Measurements from ENCODE around the gene PLA2G4C. TPM values are rescaled to one million over a fixed set of nuclear protein-coding genes. Genes with fewer than 3 reads are reported as not detected.
A peak's percentile ranks its signal among the peaks of the same experiment; 100 is the strongest.

The PLA2G4C gene, protein sequence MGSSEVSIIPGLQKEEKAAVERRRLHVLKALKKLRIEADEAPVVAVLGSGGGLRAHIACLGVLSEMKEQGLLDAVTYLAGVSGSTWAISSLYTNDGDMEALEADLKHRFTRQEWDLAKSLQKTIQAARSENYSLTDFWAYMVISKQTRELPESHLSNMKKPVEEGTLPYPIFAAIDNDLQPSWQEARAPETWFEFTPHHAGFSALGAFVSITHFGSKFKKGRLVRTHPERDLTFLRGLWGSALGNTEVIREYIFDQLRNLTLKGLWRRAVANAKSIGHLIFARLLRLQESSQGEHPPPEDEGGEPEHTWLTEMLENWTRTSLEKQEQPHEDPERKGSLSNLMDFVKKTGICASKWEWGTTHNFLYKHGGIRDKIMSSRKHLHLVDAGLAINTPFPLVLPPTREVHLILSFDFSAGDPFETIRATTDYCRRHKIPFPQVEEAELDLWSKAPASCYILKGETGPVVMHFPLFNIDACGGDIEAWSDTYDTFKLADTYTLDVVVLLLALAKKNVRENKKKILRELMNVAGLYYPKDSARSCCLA
- total RNA-seq, result 1.5 and 4.5 TPM in 2 replicates
- 4.3 and 5.5 TPM in 2 replicates for polyA plus RNA-seq

DNA sequence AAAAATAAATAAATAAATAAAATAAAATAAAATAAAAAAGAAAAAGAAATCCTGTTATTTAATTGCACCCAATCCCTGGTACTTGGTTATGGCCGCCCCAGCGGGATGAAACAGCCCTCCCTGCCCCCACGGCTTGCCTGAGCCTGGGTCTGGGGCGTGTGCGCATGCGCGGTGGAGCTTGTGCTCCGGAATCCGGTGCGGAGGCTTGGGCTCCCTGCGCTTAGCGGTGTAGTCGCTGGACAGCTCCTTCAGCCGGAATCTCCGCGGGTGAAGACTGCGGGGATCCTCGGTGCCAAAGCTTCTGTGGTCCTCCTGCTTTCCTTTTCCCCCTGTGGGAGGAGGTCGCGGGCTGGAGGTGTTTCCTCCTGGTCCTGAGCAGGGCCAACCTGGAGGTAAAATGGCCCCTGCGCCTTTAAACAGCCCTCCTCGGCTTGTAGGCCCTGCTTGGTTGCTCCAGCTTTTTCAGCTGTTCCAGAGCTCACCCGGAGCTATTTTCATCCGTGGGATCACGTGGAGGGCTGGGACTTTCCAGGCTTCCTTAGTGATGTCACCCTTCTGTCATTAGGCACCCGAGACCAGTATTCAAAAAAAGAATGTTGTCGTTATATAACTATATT is at the start of gene PLA2G4C:
PLA2G4C (minus strand) TSS at position 468 of the 617 bp plus-strand sequence. CDS start 4,288 bp downstream, outside the sequence.
- no peaks in the 10 kb centered on the region for H3K9me3 ChIP-seq (ENCODE audit: low read depth)
- H3K4me3 ChIP-seq, result peak within 1 kb of the TSS; percentile 32
- no peaks in the 10 kb centered on the region for H3K27me3 ChIP-seq
- TF ChIP-seq, protein P1, sequence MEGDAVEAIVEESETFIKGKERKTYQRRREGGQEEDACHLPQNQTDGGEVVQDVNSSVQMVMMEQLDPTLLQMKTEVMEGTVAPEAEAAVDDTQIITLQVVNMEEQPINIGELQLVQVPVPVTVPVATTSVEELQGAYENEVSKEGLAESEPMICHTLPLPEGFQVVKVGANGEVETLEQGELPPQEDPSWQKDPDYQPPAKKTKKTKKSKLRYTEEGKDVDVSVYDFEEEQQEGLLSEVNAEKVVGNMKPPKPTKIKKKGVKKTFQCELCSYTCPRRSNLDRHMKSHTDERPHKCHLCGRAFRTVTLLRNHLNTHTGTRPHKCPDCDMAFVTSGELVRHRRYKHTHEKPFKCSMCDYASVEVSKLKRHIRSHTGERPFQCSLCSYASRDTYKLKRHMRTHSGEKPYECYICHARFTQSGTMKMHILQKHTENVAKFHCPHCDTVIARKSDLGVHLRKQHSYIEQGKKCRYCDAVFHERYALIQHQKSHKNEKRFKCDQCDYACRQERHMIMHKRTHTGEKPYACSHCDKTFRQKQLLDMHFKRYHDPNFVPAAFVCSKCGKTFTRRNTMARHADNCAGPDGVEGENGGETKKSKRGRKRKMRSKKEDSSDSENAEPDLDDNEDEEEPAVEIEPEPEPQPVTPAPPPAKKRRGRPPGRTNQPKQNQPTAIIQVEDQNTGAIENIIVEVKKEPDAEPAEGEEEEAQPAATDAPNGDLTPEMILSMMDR (IDR thresholded peaks at IDR 0.05; ENCODE audit: low read depth, low read length), result no peak
- no peaks in the 10 kb centered on the region for H3K36me3 ChIP-seq
- peaks cover 6% of the 10 kb centered on the region for H3K4me1 ChIP-seq (ENCODE audit: low read depth)
- peak within 1 kb of the TSS; percentile 95 for H3K27ac ChIP-seq
- DNase-seq (ENCODE audit: low read depth in 1 of 2, low spot score in 1 of 2), result peak; percentile 95 to 96

DNA sequence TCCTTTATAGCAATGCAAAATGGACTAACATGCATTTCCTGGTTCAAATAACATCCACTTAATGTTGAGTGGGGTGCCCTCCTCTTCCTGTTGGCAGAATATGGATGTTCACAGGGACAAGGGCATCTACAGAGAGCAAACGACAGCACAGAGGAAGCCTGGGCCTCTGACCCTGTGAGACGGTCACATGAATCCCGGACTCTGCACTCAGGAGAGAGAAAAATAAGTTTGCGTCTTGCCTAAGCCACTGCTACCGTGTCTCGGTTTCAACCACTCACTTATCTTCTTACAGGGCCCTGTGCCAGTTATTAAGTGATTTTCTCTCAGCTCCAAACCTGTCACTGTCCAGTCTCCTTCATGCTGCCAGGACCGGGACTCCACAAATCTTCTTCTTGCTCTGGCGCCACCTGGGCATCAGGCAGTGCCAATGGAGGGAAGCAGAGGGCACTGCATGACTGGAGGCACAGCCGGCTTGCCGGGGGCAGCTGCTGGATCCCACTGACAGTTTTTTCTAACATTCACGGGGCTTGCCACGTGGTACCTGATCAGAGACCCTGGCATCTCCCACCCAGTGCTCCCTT is 47.7 kb upstream of the PLA2G4C start:
- TF ChIP-seq, protein P1 (IDR thresholded peaks at IDR 0.05; ENCODE audit: low read depth, low read length), result no peak
- Histone ChIP-seq H3K27me3 (no peaks in the 10 kb centered on the region), H3K4me3 (no peak overlapping the region), H3K4me1 (ENCODE audit: low read depth) (no peaks in the 10 kb centered on the region), H3K9me3 (ENCODE audit: low read depth) (no peaks in the 10 kb centered on the region), H3K27ac (no peak overlapping the region), H3K36me3 (no peaks in the 10 kb centered on the region)
- no peak for DNase-seq (ENCODE audit: low read depth in 1 of 2, low spot score in 1 of 2)

DNA sequence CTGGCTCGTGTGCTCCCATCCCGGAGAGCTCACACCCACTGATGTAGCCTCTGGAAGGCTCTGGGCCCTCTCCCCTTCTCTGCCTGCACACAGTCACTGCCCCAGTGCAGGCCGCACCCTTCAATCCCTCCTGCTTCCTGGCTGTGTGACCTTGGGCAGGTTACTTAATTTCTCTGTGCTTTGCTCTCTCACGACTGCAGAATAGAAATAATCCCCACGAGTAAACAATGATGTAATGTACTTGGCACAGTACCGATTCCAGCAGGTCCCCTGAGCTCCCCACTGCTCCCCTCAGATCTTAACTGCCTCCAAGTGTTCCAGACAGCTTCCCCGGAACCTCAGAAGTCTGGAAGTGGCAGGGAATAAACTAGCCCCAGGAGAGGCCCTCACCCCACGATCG is 43.4 kb upstream of the PLA2G4C start:
- no peak for DNase-seq (ENCODE audit: low read depth in 1 of 2, low spot score in 1 of 2)
- H3K36me3 ChIP-seq, result peaks cover 4% of the 10 kb centered on the region
- TF ChIP-seq, protein P1 (IDR thresholded peaks at IDR 0.05; ENCODE audit: low read depth, low read length), result no peak
- no peak overlapping the region for H3K4me3 ChIP-seq
- H3K9me3 ChIP-seq (ENCODE audit: low read depth), result no peaks in the 10 kb centered on the region
- H3K27me3 ChIP-seq, result no peaks in the 10 kb centered on the region
- no peak overlapping the region for H3K27ac ChIP-seq
- H3K4me1 ChIP-seq (ENCODE audit: low read depth), result no peaks in the 10 kb centered on the region

- Histone ChIP-seq H3K9me3 (ENCODE audit: low read depth) (no peaks in the 10 kb centered on the region), H3K27ac (no peak overlapping the region), H3K27me3 (no peaks in the 10 kb centered on the region), H3K4me1 (ENCODE audit: low read depth) (no peaks in the 10 kb centered on the region), H3K4me3 (no peak overlapping the region), H3K36me3 (peaks cover 4% of the 10 kb centered on the region)
- peak; percentile 62 to 68 for DNase-seq (ENCODE audit: low read depth in 1 of 2, low spot score in 1 of 2)
- TF ChIP-seq, protein P1 (IDR thresholded peaks at IDR 0.05; ENCODE audit: low read depth, low read length), result peak; percentile 68
These were observed 41.9 kb upstream of the PLA2G4C start for GRCh38 chr19:48152551-48152950.

DNA sequence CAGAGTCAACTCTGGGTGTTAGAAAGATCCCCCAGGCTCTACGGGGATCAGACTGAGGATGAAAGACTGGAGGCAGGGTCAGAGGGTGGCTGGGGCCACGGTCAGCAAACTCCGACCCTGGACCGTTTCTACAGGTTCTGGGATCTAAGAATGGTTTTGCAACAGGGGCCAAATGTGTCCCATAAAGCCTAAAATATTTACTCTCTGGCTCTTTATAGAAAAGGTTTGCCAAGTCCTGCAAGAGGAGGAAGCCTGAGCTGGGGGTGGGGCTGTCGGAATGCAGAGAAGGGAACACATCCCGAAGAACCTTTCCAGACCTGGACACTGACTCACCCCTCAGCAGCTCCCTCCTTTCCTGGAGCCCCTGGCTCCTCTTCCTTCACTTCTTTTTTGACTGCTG is 38.8 kb upstream of the PLA2G4C start:
- Histone ChIP-seq H3K36me3 (peaks cover 4% of the 10 kb centered on the region), H3K9me3 (ENCODE audit: low read depth) (no peaks in the 10 kb centered on the region), H3K4me3 (no peak overlapping the region), H3K4me1 (ENCODE audit: low read depth) (no peaks in the 10 kb centered on the region), H3K27ac (no peak overlapping the region), H3K27me3 (no peaks in the 10 kb centered on the region)
- no peak for DNase-seq (ENCODE audit: low read depth in 1 of 2, low spot score in 1 of 2)
- TF ChIP-seq, protein P1 (IDR thresholded peaks at IDR 0.05; ENCODE audit: low read depth, low read length), result no peak

All from cardiac muscle cell (in vitro differentiated cells and primary cell).